Measurements from ENCODE around the gene MRPL44. TPM values are rescaled to one million over a fixed set of nuclear protein-coding genes. Genes with fewer than 3 reads are reported as not detected.

MRPL44 gene
- total RNA-seq, 2 donors from 2014 or later, result 34.0 to 36.8 TPM

- H3K27ac Mint-ChIP-seq, result no peak overlapping the region
- H3K36me3 Mint-ChIP-seq (ENCODE audit: insufficient read depth in 2 of 2), result no peaks in the 10 kb centered on the region
- peaks cover 24% of the 10 kb centered on the region for H3K4me1 Mint-ChIP-seq (ENCODE audit: low read depth)
- H3K27me3 Mint-ChIP-seq (ENCODE audit: low read depth), result no peaks in the 10 kb centered on the region
- ATAC-seq (replicated peaks in 1 of 2), result no peak
- DNase-seq, result no peak
- no peak overlapping the region for H3K4me3 Mint-ChIP-seq
- no peaks in the 10 kb centered on the region for H3K9me3 Mint-ChIP-seq
These were observed 54.6 kb downstream of the MRPL44 start for GRCh38 chr2:224011837-224012236.

GRCh38 chr2:224014336-224014735 lies 57.1 kb downstream of the MRPL44 start:
- no peak overlapping the region for H3K27ac Mint-ChIP-seq
- no peak overlapping the region for H3K4me3 Mint-ChIP-seq
- no peaks in the 10 kb centered on the region for H3K36me3 Mint-ChIP-seq (ENCODE audit: insufficient read depth in 2 of 2)
- DNase-seq (no peak), ATAC-seq (replicated peaks in 1 of 2) (no peak)
- no peaks in the 10 kb centered on the region for H3K9me3 Mint-ChIP-seq
- peaks cover 34% of the 10 kb centered on the region for H3K4me1 Mint-ChIP-seq (ENCODE audit: low read depth)
- H3K27me3 Mint-ChIP-seq (ENCODE audit: low read depth), result no peaks in the 10 kb centered on the region

GRCh38 chr2:224016963-224017362 lies 59.7 kb downstream of the MRPL44 start:
- Mint-ChIP-seq H3K9me3 (no peaks in the 10 kb centered on the region), H3K27ac (no peak overlapping the region), H3K36me3 (ENCODE audit: insufficient read depth in 2 of 2) (peaks cover 0 to 2% of the 10 kb centered on the region in 2 donors), H3K27me3 (ENCODE audit: low read depth) (no peaks in the 10 kb centered on the region), H3K4me3 (peak overlapping the region in 1 of 2 donors; percentile 25), H3K4me1 (ENCODE audit: low read depth) (peaks cover 41% of the 10 kb centered on the region)
- DNase-seq (no peak), ATAC-seq (replicated peaks in 1 of 2) (peak; percentile 78 to 87)

Other genes with a start within 250 kb of the MRPL44 start
- gene AP1S3, start 119.9 kb upstream of the MRPL44 start, total RNA-seq, result 1 to 10 TPM; 5.2 to 5.6 TPM
- gene WDFY1, start 12.1 kb upstream of the MRPL44 start, total RNA-seq, result 10 to 100 TPM; 57.4 to 61.7 TPM
- gene SERPINE2, start 81.8 kb downstream of the MRPL44 start, total RNA-seq, result 10 to 100 TPM; 62.9 to 81.6 TPM